ENCODE data around the gene MYO9B. TPM values are rescaled to one million over a fixed set of nuclear protein-coding genes. Genes with fewer than 3 reads are reported as not detected.
"Not testable (repeated sequence)": the region's sequence is repeated elsewhere in the genome, so short reads cannot be mapped to it uniquely, and the experiment has no call there.

The MYO9B gene
- total and polyA plus RNA-seq, 10 donors: 70.5 to 329 (median 256) TPM

- 31 to 45% (median 32%) methylated on average over 14 to 15 of the region's 15 CpGs for WGBS, 5 donors
- H3K9me3 ChIP-seq: no peaks in the 10 kb centered on the region
- H3K27ac ChIP-seq: peak overlapping the region; percentile 72 to 91 (median 86)
- H3K36me3 ChIP-seq: peaks cover 0 to 37% (median 5%) of the 10 kb centered on the region in 6 donors
- TF ChIP-seq POLR2A (IDR thresholded peaks at IDR 0.05) (no peak), POLR2AphosphoS5 (IDR thresholded peaks at IDR 0.05) (peak; percentile 59 to 81 (median 70)), CTCF (IDR thresholded peaks at IDR 0.05 in 8 of 11, conservative IDR thresholded peaks at IDR 0.05 in 3 of 11) (no peak)
- intact Hi-C loops (cut with DNase I; ENCODE audit: low total_unique reads): no loop called here
- H3K4me1 ChIP-seq: peaks cover 51 to 98% (median 81%) of the 10 kb centered on the region in 6 donors
- H3K4me3 ChIP-seq: peak overlapping the region in 2 of 8 donors; percentile 13 to 47
- H3K27me3 ChIP-seq (replicated peaks in 1 of 7): no peaks in the 10 kb centered on the region
- DNase-seq: peak; percentile 95
These were observed 16.3 kb downstream of the MYO9B start for GRCh38 chr19:17091758-17092333.

GRCh38 chr19:17092696-17093095, 17.1 kb downstream of the MYO9B start:
- no peaks in the 10 kb centered on the region for H3K27me3 ChIP-seq (replicated peaks in 1 of 7)
- no peaks in the 10 kb centered on the region for H3K9me3 ChIP-seq
- 83 to 98% (median 95%) methylated on average over 2 of the region's 2 CpGs for WGBS, 5 donors
- intact Hi-C loops (cut with DNase I; ENCODE audit: low total_unique reads): no loop called here
- H3K27ac ChIP-seq: peak overlapping the region in 5 of 8 donors; percentile 37 to 89 (median 81)
- DNase-seq: no peak
- H3K4me3 ChIP-seq: no peak overlapping the region
- TF ChIP-seq POLR2AphosphoS5 (IDR thresholded peaks at IDR 0.05): no peak
- no peak for TF ChIP-seq POLR2A (IDR thresholded peaks at IDR 0.05)
- no peak for TF ChIP-seq CTCF (IDR thresholded peaks at IDR 0.05 in 8 of 11, conservative IDR thresholded peaks at IDR 0.05 in 3 of 11)
- peaks cover 56 to 98% (median 85%) of the 10 kb centered on the region in 6 donors for H3K4me1 ChIP-seq
- peaks cover 0 to 30% (median 0%) of the 10 kb centered on the region in 6 donors for H3K36me3 ChIP-seq

- 84 to 97% (median 93%) methylated on average over 3 of the region's 3 CpGs for WGBS, 5 donors
- H3K4me3 ChIP-seq; H3K9me3 ChIP-seq; intact Hi-C loops (cut with DNase I; ENCODE audit: low total_unique reads); H3K27me3 ChIP-seq (replicated peaks in 1 of 7); DNase-seq: not testable (repeated sequence)
- peak overlapping the region in 7 of 8 donors; percentile 69 to 89 (median 77) for H3K27ac ChIP-seq
- peaks cover 52 to 89% (median 76%) of the 10 kb centered on the region in 6 donors for H3K4me1 ChIP-seq
- H3K36me3 ChIP-seq: peaks cover 0 to 40% (median 0%) of the 10 kb centered on the region in 6 donors
These were observed 19.1 kb downstream of the MYO9B start for GRCh38 chr19:17094694-17095093.

GRCh38 chr19:17095141-17095919, 19.8 kb downstream of the MYO9B start:
- WGBS, 5 donors: 73 to 82% (median 76%) methylated on average over 23 of the region's 23 CpGs
- no peaks in the 10 kb centered on the region for H3K9me3 ChIP-seq
- peaks cover 46 to 89% (median 73%) of the 10 kb centered on the region in 6 donors for H3K4me1 ChIP-seq
- H3K27me3 ChIP-seq (replicated peaks in 1 of 7): no peaks in the 10 kb centered on the region
- H3K27ac ChIP-seq: peak overlapping the region; percentile 35 to 89 (median 77)
- TF ChIP-seq POLR2AphosphoS5 (IDR thresholded peaks at IDR 0.05): peak in 1 of 3 donors; percentile 43
- no peak for TF ChIP-seq CTCF (IDR thresholded peaks at IDR 0.05 in 8 of 11, conservative IDR thresholded peaks at IDR 0.05 in 3 of 11)
- H3K4me3 ChIP-seq: no peak overlapping the region
- DNase-seq: no peak
- H3K36me3 ChIP-seq: peaks cover 0 to 42% (median 0%) of the 10 kb centered on the region in 6 donors
- intact Hi-C loops (cut with DNase I; ENCODE audit: low total_unique reads): no loop called here

Measured in spleen (tissue), 11 donors.